HG03025 (cell line): ENCODE data around the gene CDRT4.

Source experiments
- ATAC-seq: cut with Tn5 transposase; IDR thresholded peaks from one replicate; pipeline ENCODE4 v1.9.1; 2021; ENCODE audit warnings: mild to moderate bottlenecking, moderate library complexity; ENCODE audit not compliant: unreplicated experiment, low FRiP score

The CDRT4 gene

GRCh38 chr17:15493693-15494035 is 26.2 kb upstream of the CDRT4 start:
- ATAC-seq = no peak

GRCh38 chr17:15492791-15493692 is 25.6 kb upstream of the CDRT4 start:
- ATAC-seq = no peak

GRCh38 chr17:15492186-15492585 is 24.8 kb upstream of the CDRT4 start:
- no peak for ATAC-seq

- no peak for ATAC-seq
Observed at GRCh38 chr17:15490634-15491261, 23.3 kb upstream of the CDRT4 start.

- no peak for ATAC-seq
Observed at GRCh38 chr17:15488557-15488956, 21.1 kb upstream of the CDRT4 start.

GRCh38 chr17:15485045-15485444 is 17.6 kb upstream of the CDRT4 start:
- ATAC-seq = no peak

- ATAC-seq = no peak
Observed at GRCh38 chr17:15483431-15483830, 16.0 kb upstream of the CDRT4 start.

GRCh38 chr17:15482476-15482875 is 15.1 kb upstream of the CDRT4 start:
- ATAC-seq = no peak

GRCh38 chr17:15481481-15481880 is 14.1 kb upstream of the CDRT4 start:
- ATAC-seq = no peak

GRCh38 chr17:15480204-15480603 is 12.8 kb upstream of the CDRT4 start:
- ATAC-seq = no peak

- no peak for ATAC-seq
Observed at GRCh38 chr17:15479703-15480102, 12.3 kb upstream of the CDRT4 start.

GRCh38 chr17:15478845-15479244 is 11.4 kb upstream of the CDRT4 start:
- no peak for ATAC-seq

GRCh38 chr17:15475631-15476354 is 8.4 kb upstream of the CDRT4 start:
- no peak for ATAC-seq

- no peak for ATAC-seq
Observed at GRCh38 chr17:15472891-15473290, 5.5 kb upstream of the CDRT4 start.

GRCh38 chr17:15470536-15470935 is 3.1 kb upstream of the CDRT4 start:
- ATAC-seq = no peak

GRCh38 chr17:15469260-15469659 is 1.8 kb upstream of the CDRT4 start:
- no peak for ATAC-seq

- ATAC-seq = no peak
Observed at GRCh38 chr17:15468126-15468525, 705 bp upstream of the CDRT4 start.

GRCh38 chr17:15466131-15466530 is 1.3 kb downstream of the CDRT4 start:
- no peak for ATAC-seq

GRCh38 chr17:15465045-15465701 is 2.2 kb downstream of the CDRT4 start:
- ATAC-seq = no peak

GRCh38 chr17:15464231-15464985 is 3.0 kb downstream of the CDRT4 start:
- no peak for ATAC-seq
